ENCODE data around the gene CSNK2A2. TPM values are rescaled to one million over a fixed set of nuclear protein-coding genes. Genes with fewer than 3 reads are reported as not detected.

Gene CSNK2A2
- total and polyA plus RNA-seq, 2 experiments from 2014 or later, result 44.7 to 102 TPM

GRCh38 chr16:58155839-58156238 lies 42.1 kb downstream of the CSNK2A2 start:
- no peaks in the 10 kb centered on the region for H3K36me3 ChIP-seq (ENCODE audit: insufficient read depth)
- no peaks in the 10 kb centered on the region for H3F3A ChIP-seq (replicated peaks; ENCODE audit: low read depth)
- Mint-ChIP-seq H3K4me1 (no peaks in the 10 kb centered on the region), H3K9me3 (no peaks in the 10 kb centered on the region), H3K36me3 (ENCODE audit: low read depth) (peaks cover 4% of the 10 kb centered on the region; the same call in 1 of the 3 replicates), H3K27me3 (ENCODE audit: insufficient read depth, low read depth, poor library complexity) (peaks cover 3% of the 10 kb centered on the region), H3K27ac (no peak overlapping the region), H3K4me3 (no peak overlapping the region)
- H3K9me2 ChIP-seq (ENCODE audit: insufficient read depth), result no peaks in the 10 kb centered on the region
- no peak overlapping the region for H2AFZ ChIP-seq
- no peak overlapping the region for H3K4me3 ChIP-seq
- H3K79me2 ChIP-seq (replicated peaks; ENCODE audit: insufficient read depth), result no peaks in the 10 kb centered on the region
- DNase-seq (ENCODE audit: low spot score) (no peak), ATAC-seq (no peak)
- no peaks in the 10 kb centered on the region for H3K4me1 ChIP-seq (ENCODE audit: insufficient read depth)
- H3K4me2 ChIP-seq, result no peak overlapping the region
- H3K27ac ChIP-seq (ENCODE audit: low read depth), result no peak overlapping the region
- TF ChIP-seq ZNF331 (CRISPR knock-in tag; IDR thresholded peaks at IDR 0.05; ENCODE audit: low read depth) (no peak), JUNB (IDR thresholded peaks at IDR 0.05; ENCODE audit: unreplicated experiment) (no peak), STAT1 (IDR thresholded peaks at IDR 0.05; ENCODE audit: unreplicated experiment) (no peak), EZH2 (IDR thresholded peaks at IDR 0.05; ENCODE audit: low read depth, unreplicated experiment) (no peak), CTCF (conservative IDR thresholded peaks at IDR 0.05; ENCODE audit: low read depth in 2 of 2) (no peak), ETS1 (IDR thresholded peaks at IDR 0.05) (no peak), ZNF114 (CRISPR knock-in tag; IDR thresholded peaks at IDR 0.05) (no peak)
- H4K20me1 ChIP-seq (replicated peaks; ENCODE audit: insufficient read depth), result 0 out of 2 replicates have a peak, but pooled peaks cover 2% of the 10 kb centered on the region
- no peaks in the 10 kb centered on the region for H3K27me3 ChIP-seq (ENCODE audit: insufficient read depth)

- no peaks in the 10 kb centered on the region for H3K9me2 ChIP-seq (ENCODE audit: insufficient read depth)
- no peaks in the 10 kb centered on the region for H3K4me1 Mint-ChIP-seq
- DNase-seq (ENCODE audit: low spot score) (no peak), ATAC-seq (no peak)
- H3K27ac ChIP-seq (ENCODE audit: low read depth), result no peak overlapping the region
- no peaks in the 10 kb centered on the region for H4K20me1 ChIP-seq (replicated peaks; ENCODE audit: insufficient read depth)
- H3K27me3 Mint-ChIP-seq (ENCODE audit: insufficient read depth, low read depth, poor library complexity), result peaks cover 3% of the 10 kb centered on the region
- no peaks in the 10 kb centered on the region for H3K36me3 ChIP-seq (ENCODE audit: insufficient read depth)
- no peak overlapping the region for H3K4me2 ChIP-seq
- no peak overlapping the region for H3K4me3 ChIP-seq
- H3F3A ChIP-seq (replicated peaks; ENCODE audit: low read depth), result no peaks in the 10 kb centered on the region
- no peaks in the 10 kb centered on the region for H3K79me2 ChIP-seq (replicated peaks; ENCODE audit: insufficient read depth)
- H3K4me3 Mint-ChIP-seq, result no peak overlapping the region
- no peak overlapping the region for H2AFZ ChIP-seq
- H3K27ac Mint-ChIP-seq, result no peak overlapping the region
- H3K9me3 Mint-ChIP-seq, result no peaks in the 10 kb centered on the region
- no peaks in the 10 kb centered on the region for H3K4me1 ChIP-seq (ENCODE audit: insufficient read depth)
- no peaks in the 10 kb centered on the region for H3K27me3 ChIP-seq (ENCODE audit: insufficient read depth)
- no peaks in the 10 kb centered on the region for H3K36me3 Mint-ChIP-seq (ENCODE audit: low read depth)
- TF ChIP-seq EZH2 (IDR thresholded peaks at IDR 0.05; ENCODE audit: low read depth, unreplicated experiment) (no peak), NANOG (IDR thresholded peaks at IDR 0.05; ENCODE audit: borderline replicate concordance) (no peak), JUNB (IDR thresholded peaks at IDR 0.05; ENCODE audit: unreplicated experiment) (no peak), POLR2AphosphoS5 (IDR thresholded peaks at IDR 0.05; ENCODE audit: low read depth) (no peak), EZH2phosphoT487 (IDR thresholded peaks at IDR 0.05; ENCODE audit: unreplicated experiment) (no peak), ZNF462 (CRISPR knock-in tag; IDR thresholded peaks at IDR 0.05) (no peak), CTCF (conservative IDR thresholded peaks at IDR 0.05; ENCODE audit: low read depth in 2 of 2) (no peak)
Observed at GRCh38 chr16:58154345-58154744, 43.6 kb downstream of the CSNK2A2 start.
